Thyroid gland (tissue), 4 donors: Measurements from ENCODE around the gene CAST. TPM values are rescaled to one million over a fixed set of nuclear protein-coding genes. Genes with fewer than 3 reads are reported as not detected.

ENCODE experiments used
- DNase-seq, 2 donors: peaks; one replicate each; pipeline ENCODE4 v3.0.0-alpha.2; 2019
- H3K27ac ChIP-seq, 3 donors: fragments of 200-600 bp; sonication (generic); 1 replicate in 2 of 3; 2 replicates in 1 of 3; pipeline ENCODE4 v1.5.1; 2016 to 2019; ENCODE audit warnings: mild to moderate bottlenecking in 1 of 3, moderate library complexity in 1 of 3
- H3K27me3 ChIP-seq: fragments of 200-600 bp; sonication (generic); one replicate; pipeline ENCODE4 v1.5.1; 2019
- H3K36me3 ChIP-seq, 2 donors: fragments of 200-600 bp; sonication (generic); one replicate each; pipeline ENCODE4 v1.5.1; 2016 to 2019
- H3K4me1 ChIP-seq, 2 donors: fragments of 200-600 bp; sonication (generic); one replicate each; pipeline ENCODE4 v1.5.1; 2017 to 2019
- H3K4me3 ChIP-seq, 3 donors: fragments of 200-600 bp; sonication (generic); replicated peaks in 1 of 3; 1 replicate in 2 of 3; 2 replicates in 1 of 3; pipeline ENCODE4 v1.5.1; 2016; ENCODE audit warnings: mild to moderate bottlenecking in 1 of 3
- H3K9me3 ChIP-seq: fragments of 200-600 bp; sonication (generic); one replicate; pipeline ENCODE4 v1.5.1; 2017
- POLR2A ChIP-seq, 2 donors: fragments of 450-650 bp; IDR thresholded peaks; one replicate each; pipeline ENCODE4 v1.6.1; 2017; ENCODE audit warnings: antibody characterized with exemption in 2 of 2, mild to moderate bottlenecking in 2 of 2, moderate library complexity in 1 of 2
- WGBS, 2 donors: methylation state at CpG; one replicate each; pipeline ENCODE4 v1.1.5; 2017; 5-methylcytosine and 5-hydroxymethylcytosine counted together
- intact Hi-C: fragments of 100-400 bp; cut with DNase I; formaldehyde crosslinking; loops from one replicate; pipeline ENCODE4 v1.15.1; 2023
- total RNA-seq, 4 donors: library from RNA; depleted of rRNA; stranded (reverse); fragments of >200 nt; gene quantifications; one replicate each; pipeline ENCODE4 v1.2.3, GENCODE V29; 2016
- TF ChIP-seq, protein P1 (sequence below), 6 experiments: fragments of 200-600 bp in 3 of 6; fragments of 450-650 bp in 3 of 6; sonication (generic) in 3 of 6; IDR thresholded peaks; one replicate each; pipeline ENCODE4 v1.5.1; 2016 to 2019; ENCODE audit warnings: antibody characterized with exemption in 6 of 6, mild to moderate bottlenecking in 2 of 6, inconsistent platforms in 1 of 6, moderate library complexity in 1 of 6

The CAST gene
- total RNA-seq, 4 donors from 2014 or later: 177 to 278 (median 236) TPM

- intact Hi-C loops: loop anchor here (10.0 kb wide), 1 partner anchor 85 kb away; no protein-coding TSS in a partner anchor
- no peak for DNase-seq
- Histone ChIP-seq H3K4me3 (no peak overlapping the region), H3K4me1 (peaks cover 9 to 10% of the 10 kb centered on the region in 2 donors), H3K9me3 (no peaks in the 10 kb centered on the region), H3K27ac (no peak overlapping the region), H3K36me3 (peaks cover 0 to 10% of the 10 kb centered on the region in 2 donors), H3K27me3 (no peaks in the 10 kb centered on the region)
- 79 to 80% methylated on average over 3 of the region's 3 CpGs for WGBS, 2 donors
- TF ChIP-seq POLR2A (IDR thresholded peaks at IDR 0.05): no peak
- TF ChIP-seq, protein P1, sequence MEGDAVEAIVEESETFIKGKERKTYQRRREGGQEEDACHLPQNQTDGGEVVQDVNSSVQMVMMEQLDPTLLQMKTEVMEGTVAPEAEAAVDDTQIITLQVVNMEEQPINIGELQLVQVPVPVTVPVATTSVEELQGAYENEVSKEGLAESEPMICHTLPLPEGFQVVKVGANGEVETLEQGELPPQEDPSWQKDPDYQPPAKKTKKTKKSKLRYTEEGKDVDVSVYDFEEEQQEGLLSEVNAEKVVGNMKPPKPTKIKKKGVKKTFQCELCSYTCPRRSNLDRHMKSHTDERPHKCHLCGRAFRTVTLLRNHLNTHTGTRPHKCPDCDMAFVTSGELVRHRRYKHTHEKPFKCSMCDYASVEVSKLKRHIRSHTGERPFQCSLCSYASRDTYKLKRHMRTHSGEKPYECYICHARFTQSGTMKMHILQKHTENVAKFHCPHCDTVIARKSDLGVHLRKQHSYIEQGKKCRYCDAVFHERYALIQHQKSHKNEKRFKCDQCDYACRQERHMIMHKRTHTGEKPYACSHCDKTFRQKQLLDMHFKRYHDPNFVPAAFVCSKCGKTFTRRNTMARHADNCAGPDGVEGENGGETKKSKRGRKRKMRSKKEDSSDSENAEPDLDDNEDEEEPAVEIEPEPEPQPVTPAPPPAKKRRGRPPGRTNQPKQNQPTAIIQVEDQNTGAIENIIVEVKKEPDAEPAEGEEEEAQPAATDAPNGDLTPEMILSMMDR (IDR thresholded peaks at IDR 0.05): no peak
Measured at GRCh38 chr5:96699186-96699820, 37.1 kb downstream of the CAST start.

GRCh38 chr5:96702503-96703383, 40.6 kb downstream of the CAST start:
- H3K36me3 ChIP-seq: peaks cover 0 to 3% of the 10 kb centered on the region in 2 donors
- peak overlapping the region; percentile 65 to 86 (median 71) for H3K4me3 ChIP-seq
- peak overlapping the region; percentile 96 to 99 (median 99) for H3K27ac ChIP-seq
- intact Hi-C loops: no loop called here
- TF ChIP-seq POLR2A (IDR thresholded peaks at IDR 0.05): peak; percentile 83 to 88
- TF ChIP-seq, protein P1 (IDR thresholded peaks at IDR 0.05): no peak
- H3K9me3 ChIP-seq: no peaks in the 10 kb centered on the region
- H3K27me3 ChIP-seq: no peaks in the 10 kb centered on the region
- DNase-seq: peak; percentile 98
- 1% methylated on average over 43 to 44 of the region's 70 CpGs for WGBS, 2 donors
- H3K4me1 ChIP-seq: peaks cover 10 to 12% of the 10 kb centered on the region in 2 donors

DNA sequence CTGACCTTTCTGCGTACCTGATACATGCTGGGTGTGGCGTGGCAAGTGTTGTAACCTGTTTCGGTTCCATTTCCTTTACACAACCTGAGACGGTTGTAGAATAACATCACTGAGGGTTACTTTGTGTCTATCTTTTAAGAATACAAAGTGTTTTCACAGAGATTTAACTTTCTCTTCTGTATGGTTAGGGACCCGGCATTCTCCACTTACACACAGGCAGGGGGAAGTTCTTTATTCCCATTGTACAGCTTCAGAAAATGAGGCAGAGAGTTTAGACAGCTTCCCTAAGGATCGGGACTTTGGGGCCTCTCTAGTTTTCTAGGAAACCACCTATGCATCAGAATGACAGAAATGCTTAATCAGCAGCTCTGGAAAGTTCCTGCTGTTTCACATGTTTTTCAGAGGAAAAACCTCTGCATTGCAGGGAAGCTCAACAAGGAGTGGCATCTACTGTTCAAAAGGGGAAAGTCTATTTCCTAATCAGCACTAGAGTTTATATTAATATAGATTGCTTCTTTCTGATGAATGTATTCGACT, 41.3 kb downstream of the CAST start:
- 15 to 17% methylated on average over 7 of the region's 7 CpGs for WGBS, 2 donors
- no peak for TF ChIP-seq POLR2A (IDR thresholded peaks at IDR 0.05)

GRCh38 chr5:96703995-96704394, 41.8 kb downstream of the CAST start:
- Histone ChIP-seq H3K27me3 (no peaks in the 10 kb centered on the region), H3K27ac (peak overlapping the region; percentile 96 to 99 (median 99)), H3K4me3 (peak overlapping the region in 2 of 3 donors; percentile 65 to 71), H3K36me3 (no peaks in the 10 kb centered on the region), H3K4me1 (peaks cover 10 to 14% of the 10 kb centered on the region in 2 donors), H3K9me3 (no peaks in the 10 kb centered on the region)
- intact Hi-C loops: no loop called here
- no peak for DNase-seq
- WGBS, 2 donors: 35 to 38% methylated on average over 4 of the region's 4 CpGs
- TF ChIP-seq, protein P1 (IDR thresholded peaks at IDR 0.05): no peak
- TF ChIP-seq POLR2A (IDR thresholded peaks at IDR 0.05): peak in 1 of 2 donors; percentile 36

More for the DNA sequence above, 41.3 kb downstream of the CAST start:
- peaks cover 0 to 1% of the 10 kb centered on the region in 2 donors for H3K36me3 ChIP-seq
- no peaks in the 10 kb centered on the region for H3K9me3 ChIP-seq
- DNase-seq: no peak
- no peaks in the 10 kb centered on the region for H3K27me3 ChIP-seq
- peak overlapping the region; percentile 96 to 99 (median 99) for H3K27ac ChIP-seq
- H3K4me3 ChIP-seq: peak overlapping the region; percentile 65 to 86 (median 71)
- H3K4me1 ChIP-seq: peaks cover 10 to 12% of the 10 kb centered on the region in 2 donors
- intact Hi-C loops: no loop called here

DNA sequence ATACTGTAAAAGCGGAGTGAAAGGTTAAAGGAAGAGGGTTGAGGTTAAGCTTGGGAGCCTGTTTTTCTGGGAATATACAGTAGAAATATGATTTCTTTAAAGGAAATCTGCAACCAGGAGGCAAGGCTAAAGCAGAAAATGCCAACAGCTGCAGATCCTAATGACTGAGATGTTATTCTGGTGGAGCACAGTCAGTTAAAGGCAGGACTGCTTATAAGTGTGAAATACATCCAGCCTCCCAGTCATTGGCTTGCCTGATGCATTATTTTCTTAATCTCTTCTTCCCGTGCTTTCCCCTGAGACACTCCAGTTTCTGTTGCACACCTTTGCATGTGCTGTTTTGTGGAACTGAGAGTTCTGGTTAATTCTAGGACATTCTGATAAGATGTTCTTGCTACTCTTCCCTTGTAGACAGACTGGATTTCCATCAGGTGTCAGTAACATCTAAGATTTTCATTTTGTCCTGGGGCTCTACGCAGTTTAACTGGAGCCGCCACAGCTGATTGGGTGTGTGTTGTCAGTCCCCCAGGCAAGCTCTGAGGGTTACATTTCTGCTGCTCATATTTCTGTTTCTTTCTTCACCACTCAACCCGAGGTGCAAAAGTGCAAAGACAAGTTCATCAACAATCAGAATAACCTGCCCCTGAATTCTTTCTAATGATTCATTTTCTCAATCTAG, 44.4 kb downstream of the CAST start:
- 90% methylated on average over 5 of the region's 5 CpGs for WGBS, 2 donors
- H3K27ac ChIP-seq: no peak overlapping the region
- H3K4me3 ChIP-seq: no peak overlapping the region
- no peaks in the 10 kb centered on the region for H3K27me3 ChIP-seq
- peaks cover 10 to 25% of the 10 kb centered on the region in 2 donors for H3K4me1 ChIP-seq
- TF ChIP-seq, protein P1 (IDR thresholded peaks at IDR 0.05): no peak
- no peak for TF ChIP-seq POLR2A (IDR thresholded peaks at IDR 0.05)
- no peaks in the 10 kb centered on the region for H3K9me3 ChIP-seq
- no peak for DNase-seq
- no peaks in the 10 kb centered on the region for H3K36me3 ChIP-seq
- intact Hi-C loops: loop anchor here (5.0 kb wide), 1 partner anchor 39 kb away; no protein-coding TSS in a partner anchor
